Bronchial smooth muscle cell (primary cell): ENCODE results near the gene RHOV. TPM values are rescaled to one million over a fixed set of nuclear protein-coding genes. Genes with fewer than 3 reads are reported as not detected.

Source experiments
- total RNA-seq: library from RNA; depleted of rRNA; stranded (reverse); fragments of >200 nt; gene quantifications from 2 replicates; pipeline ENCODE4 v1.2.1, GENCODE V29; 2014

Gene RHOV
- total RNA-seq, result 0.16 TPM in 1 of 2 replicates, not detected in the other

GRCh38 chr15:40873694-40874561 is at the start of gene RHOV:
RHOV (minus strand) TSS chr15:40874234; CDS start chr15:40874139, 95 bp downstream.

GRCh38 chr15:40893733-40894680 is 20.0 kb upstream of the RHOV start, which contains the start of gene VPS18:
VPS18 (plus strand) TSS chr15:40894450; CDS start chr15:40894769, 319 bp downstream.

GRCh38 chr15:40843885-40844695 is 29.9 kb downstream of the RHOV start, which contains the start of gene SPINT1:
SPINT1 (plus strand) TSS chr15:40844048; CDS start chr15:40844555, 507 bp downstream.

GRCh38 chr15:40828447-40829036 is 45.5 kb downstream of the RHOV start, which contains the start of gene PPP1R14D:
PPP1R14D (minus strand) TSS chr15:40828708; CDS start chr15:40828641, 67 bp downstream.

Other genes starting within 250 kb of the RHOV start
- 1.4 TPM in 2 replicates for gene RAD51, start 179.1 kb downstream of the RHOV start, total RNA-seq
- 15.0 and 17.4 TPM in 2 replicates for gene RMDN3, start 119.0 kb downstream of the RHOV start, total RNA-seq
- 1.6 and 6.3 TPM in 2 replicates for gene GCHFR, start 110.2 kb downstream of the RHOV start, total RNA-seq
- under 0.01 TPM in 1 of 2 replicates, not detected in the other for gene C15orf62, start 104.3 kb downstream of the RHOV start, total RNA-seq
- 23.5 and 29.2 TPM in 2 replicates for gene ZFYVE19, start 67.1 kb downstream of the RHOV start, total RNA-seq
- 14.8 and 21.0 TPM in 2 replicates for gene DNAJC17, start 66.8 kb downstream of the RHOV start, total RNA-seq
- not detected in 2 replicates for gene PPP1R14D, start 45.5 kb downstream of the RHOV start, total RNA-seq
- 0.09 and 0.32 TPM in 2 replicates for gene SPINT1, start 30.2 kb downstream of the RHOV start, total RNA-seq
- 38.9 and 45.8 TPM in 2 replicates for gene VPS18, start 20.2 kb upstream of the RHOV start, total RNA-seq
- under 0.01 and 0.16 TPM in 2 replicates for gene DLL4, start 55.1 kb upstream of the RHOV start, total RNA-seq
- 2.7 and 4.4 TPM in 2 replicates for gene CHAC1, start 79.2 kb upstream of the RHOV start, total RNA-seq
- 16.7 and 17.8 TPM in 2 replicates for gene INO80, start 242.0 kb upstream of the RHOV start, total RNA-seq